GM18517 (cell line): ENCODE data around the gene SORCS3.

ENCODE experiments used
- ATAC-seq: cut with Tn5 transposase; IDR thresholded peaks from one replicate; pipeline ENCODE4 v1.9.1; 2021; ENCODE audit warnings: mild to moderate bottlenecking, moderate library complexity; ENCODE audit not compliant: unreplicated experiment

Gene SORCS3

GRCh38 chr10:105071980-105072379 lies 430.9 kb downstream of the SORCS3 start:
- ATAC-seq = no peak

- no peak for ATAC-seq
Observed at GRCh38 chr10:105073999-105074398, 432.9 kb downstream of the SORCS3 start.

GRCh38 chr10:105075031-105075430 lies 433.9 kb downstream of the SORCS3 start:
- ATAC-seq = no peak

- ATAC-seq = no peak
Observed at GRCh38 chr10:105085980-105086379, 444.9 kb downstream of the SORCS3 start.

- no peak for ATAC-seq
Observed at GRCh38 chr10:105094048-105094447, 453.0 kb downstream of the SORCS3 start.

- no peak for ATAC-seq
Observed at GRCh38 chr10:105096316-105096715, 455.2 kb downstream of the SORCS3 start.

- no peak for ATAC-seq
Observed at GRCh38 chr10:105102977-105103376, 461.9 kb downstream of the SORCS3 start.

- ATAC-seq = no peak
Observed at GRCh38 chr10:105104297-105104696, 463.2 kb downstream of the SORCS3 start.

- ATAC-seq = no peak
Observed at GRCh38 chr10:105109164-105109563, 468.1 kb downstream of the SORCS3 start.

- no peak for ATAC-seq
Observed at GRCh38 chr10:105112862-105113261, 471.8 kb downstream of the SORCS3 start.

GRCh38 chr10:105113666-105114065 lies 472.6 kb downstream of the SORCS3 start:
- ATAC-seq = no peak

- no peak for ATAC-seq
Observed at GRCh38 chr10:105121743-105122142, 480.7 kb downstream of the SORCS3 start.

- ATAC-seq = no peak
Observed at GRCh38 chr10:105128111-105128510, 487.0 kb downstream of the SORCS3 start.

- no peak for ATAC-seq
Observed at GRCh38 chr10:105138358-105138757, 497.3 kb downstream of the SORCS3 start.

GRCh38 chr10:105139363-105139896 lies 498.3 kb downstream of the SORCS3 start:
- no peak for ATAC-seq

- no peak for ATAC-seq
Observed at GRCh38 chr10:105140600-105140999, 499.5 kb downstream of the SORCS3 start.

- ATAC-seq = no peak
Observed at GRCh38 chr10:105145711-105146110, 504.6 kb downstream of the SORCS3 start.

- no peak for ATAC-seq
Observed at GRCh38 chr10:105146436-105146835, 505.3 kb downstream of the SORCS3 start.

- no peak for ATAC-seq
Observed at GRCh38 chr10:105148456-105148855, 507.4 kb downstream of the SORCS3 start.

GRCh38 chr10:105148921-105149320 lies 507.8 kb downstream of the SORCS3 start:
- no peak for ATAC-seq

- ATAC-seq = no peak
Observed at GRCh38 chr10:105149371-105149891, 508.3 kb downstream of the SORCS3 start.

GRCh38 chr10:105150259-105150880 lies 509.3 kb downstream of the SORCS3 start:
- no peak for ATAC-seq

GRCh38 chr10:105154736-105155135 lies 513.6 kb downstream of the SORCS3 start:
- ATAC-seq = no peak
